Caki2 (cell line): ENCODE data around the gene ARMCX4. TPM values are rescaled to one million over a fixed set of nuclear protein-coding genes. Genes with fewer than 3 reads are reported as not detected.

Experiments used
- total RNA-seq: library from RNA; depleted of rRNA; stranded (reverse); fragments of >200 nt; shearing (Covaris generic); gene quantifications from 2 replicates; pipeline ENCODE4 v1.2.3, GENCODE V29; 2014; ENCODE audit warnings: low replicate concordance; rRNA removed

Gene ARMCX4
- total RNA-seq, 1 experiment from 2014 or later, result not detected

Other genes starting within 250 kb of the ARMCX4 start
- gene TAF7L, start 194.1 kb upstream of the ARMCX4 start, total RNA-seq, result not detected in 2 replicates
- gene TIMM8A, start 136.7 kb upstream of the ARMCX4 start, total RNA-seq, result 8.0 and 10.3 TPM in 2 replicates
- gene BTK, start 99.3 kb upstream of the ARMCX4 start, total RNA-seq, result 0.07 TPM in 1 of 2 replicates, not detected in the other
- 446 and 1,206 TPM in 2 replicates for gene RPL36A, start 94.4 kb upstream of the ARMCX4 start, total RNA-seq
- gene GLA, start 77.5 kb upstream of the ARMCX4 start, total RNA-seq, result 146 and 165 TPM in 2 replicates
- 22.1 and 26.8 TPM in 2 replicates for gene HNRNPH2, start 77.2 kb upstream of the ARMCX4 start, total RNA-seq
- gene ARMCX1, start 65.1 kb downstream of the ARMCX4 start, total RNA-seq, result 12.7 and 21.2 TPM in 2 replicates
- gene ARMCX6, start 132.5 kb downstream of the ARMCX4 start, total RNA-seq, result 34.3 and 105 TPM in 2 replicates
- 22.8 and 43.5 TPM in 2 replicates for gene ARMCX3, start 137.7 kb downstream of the ARMCX4 start, total RNA-seq
- 63.1 and 77.1 TPM in 2 replicates for gene ARMCX2, start 174.4 kb downstream of the ARMCX4 start, total RNA-seq